Lower leg skin (tissue), 3 donors: ENCODE data around the gene AKAP10.

ENCODE experiments used
- POLR2A ChIP-seq, 2 donors: fragments of 450-650 bp; IDR thresholded peaks; one replicate each; pipeline ENCODE4 v1.6.1; 2016 to 2017; ENCODE audit warnings: antibody characterized with exemption in 2 of 2, mild to moderate bottlenecking in 1 of 2, moderate library complexity in 1 of 2
- TF ChIP-seq, protein P1 (sequence below), 3 donors: fragments of 450-650 bp; IDR thresholded peaks; one replicate each; pipeline ENCODE4 v1.5.1; 2016; ENCODE audit warnings: antibody characterized with exemption in 3 of 3, mild to moderate bottlenecking in 3 of 3, moderate library complexity in 2 of 3

DNA sequence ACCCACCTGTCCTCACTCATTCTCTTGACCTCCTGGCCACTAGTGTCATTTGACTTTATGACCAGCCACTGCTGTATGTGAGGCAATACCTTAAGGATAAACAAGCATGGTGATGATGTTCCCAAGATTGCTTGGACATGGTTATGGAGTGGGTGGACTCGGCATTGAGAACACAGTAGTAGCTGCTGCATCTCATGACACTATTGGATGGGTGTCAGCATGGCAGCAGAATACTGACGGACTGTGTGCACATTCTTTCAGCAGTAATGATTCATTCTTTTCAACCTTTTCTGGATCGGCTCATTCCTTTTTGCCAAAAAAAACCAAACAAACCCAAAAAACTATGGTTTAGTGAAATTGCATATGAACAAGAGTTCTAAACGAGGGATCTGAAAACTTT, 45.1 kb upstream of the AKAP10 start:
- TF ChIP-seq, protein P1, sequence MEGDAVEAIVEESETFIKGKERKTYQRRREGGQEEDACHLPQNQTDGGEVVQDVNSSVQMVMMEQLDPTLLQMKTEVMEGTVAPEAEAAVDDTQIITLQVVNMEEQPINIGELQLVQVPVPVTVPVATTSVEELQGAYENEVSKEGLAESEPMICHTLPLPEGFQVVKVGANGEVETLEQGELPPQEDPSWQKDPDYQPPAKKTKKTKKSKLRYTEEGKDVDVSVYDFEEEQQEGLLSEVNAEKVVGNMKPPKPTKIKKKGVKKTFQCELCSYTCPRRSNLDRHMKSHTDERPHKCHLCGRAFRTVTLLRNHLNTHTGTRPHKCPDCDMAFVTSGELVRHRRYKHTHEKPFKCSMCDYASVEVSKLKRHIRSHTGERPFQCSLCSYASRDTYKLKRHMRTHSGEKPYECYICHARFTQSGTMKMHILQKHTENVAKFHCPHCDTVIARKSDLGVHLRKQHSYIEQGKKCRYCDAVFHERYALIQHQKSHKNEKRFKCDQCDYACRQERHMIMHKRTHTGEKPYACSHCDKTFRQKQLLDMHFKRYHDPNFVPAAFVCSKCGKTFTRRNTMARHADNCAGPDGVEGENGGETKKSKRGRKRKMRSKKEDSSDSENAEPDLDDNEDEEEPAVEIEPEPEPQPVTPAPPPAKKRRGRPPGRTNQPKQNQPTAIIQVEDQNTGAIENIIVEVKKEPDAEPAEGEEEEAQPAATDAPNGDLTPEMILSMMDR (IDR thresholded peaks at IDR 0.05) = no peak
- TF ChIP-seq POLR2A (IDR thresholded peaks at IDR 0.05) = no peak
